Dermis lymphatic vessel endothelial cell (primary cell): ENCODE results near the gene A2M. TPM values are rescaled to one million over a fixed set of nuclear protein-coding genes. Genes with fewer than 3 reads are reported as not detected.

Experiments
- total RNA-seq: library from RNA; depleted of rRNA; stranded (reverse); fragments of >200 nt; gene quantifications from 2 replicates; pipeline ENCODE4 v1.2.1, GENCODE V29; 2014

The A2M gene
- total RNA-seq = 59.6 and 71.5 TPM in 2 replicates

DNA sequence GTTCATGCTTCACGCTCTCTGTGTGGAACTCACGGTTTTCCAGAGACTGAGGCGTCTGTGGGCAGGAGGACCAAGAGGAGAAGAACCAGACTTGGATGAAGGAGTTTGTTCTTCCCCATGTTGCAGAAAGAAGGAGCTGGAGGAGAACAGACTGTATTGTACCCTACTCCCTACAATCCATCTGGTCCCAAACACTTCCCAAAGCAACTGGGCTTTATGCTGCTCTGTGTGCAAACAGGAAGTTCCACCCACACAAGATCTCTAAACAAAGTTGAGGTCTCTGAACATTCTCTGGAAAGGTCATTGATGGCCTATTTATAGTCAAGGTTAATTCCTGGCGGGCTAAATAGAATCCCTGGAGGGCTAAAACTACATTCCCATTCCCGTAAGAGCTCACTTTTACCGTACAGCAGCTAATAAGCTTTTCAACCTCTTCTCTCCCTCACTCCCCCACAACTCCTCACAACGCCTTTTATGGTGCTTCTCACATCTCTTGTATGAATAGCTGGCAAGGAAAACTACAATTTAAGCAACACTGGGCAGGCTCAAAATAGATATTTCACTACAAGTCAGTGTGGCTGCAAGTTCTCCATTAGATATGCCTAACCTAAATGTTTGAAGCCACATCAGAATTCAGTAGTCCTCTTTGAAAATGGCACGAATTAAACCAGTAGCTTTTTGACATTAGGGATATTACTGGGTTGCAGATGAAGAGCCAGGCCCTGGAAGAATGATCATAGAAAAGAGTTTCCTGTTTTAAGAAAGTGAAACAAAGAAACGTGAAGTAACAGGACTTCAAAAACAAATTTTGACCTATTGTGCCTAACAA lies at the start of gene A2M:
Gene A2M, minus strand, starts transcription at position 189 of the 829 bp plus-strand sequence. Its CDS starts 70 bp downstream, at position 119.

Other genes with a start within 250 kb of the A2M start
- 8.9 and 9.7 TPM in 2 replicates for gene PHC1, start 201.4 kb downstream of the A2M start, total RNA-seq
- gene M6PR, start 166.3 kb downstream of the A2M start, total RNA-seq = 220 and 236 TPM in 2 replicates
- 0.22 and 0.77 TPM in 2 replicates for gene KLRG1, start 126.4 kb downstream of the A2M start, total RNA-seq
- 0.09 and 0.11 TPM in 2 replicates for gene PZP, start 92.5 kb upstream of the A2M start, total RNA-seq